ENCODE measurements around the gene PDXP. TPM values are rescaled to one million over a fixed set of nuclear protein-coding genes. Genes with fewer than 3 reads are reported as not detected.

PDXP gene
- total RNA-seq, 1 experiment from 2014 or later: 42.7 TPM

- Histone ChIP-seq H3K4me2 (ENCODE audit: low read length) (no peak overlapping the region), H2AFZ (ENCODE audit: low read depth, low read length, poor library complexity, severe bottlenecking) (no peak overlapping the region), H3K9me3 (ENCODE audit: control insufficient read depth in 1 of 2, insufficient read depth in 1 of 2, low read depth in 1 of 2, low read length in 2 of 2) (no peaks in the 10 kb centered on the region), H3K79me2 (ENCODE audit: insufficient read depth, low read length) (no peaks in the 10 kb centered on the region), H3K27ac (ENCODE audit: low read depth, low read length) (no peak overlapping the region), H4K20me1 (ENCODE audit: insufficient read depth) (no peaks in the 10 kb centered on the region), H3K9me2 (ENCODE audit: insufficient read depth) (no peaks in the 10 kb centered on the region), H3K9ac (ENCODE audit: low read length) (no peak overlapping the region), H3K4me1 (ENCODE audit: control insufficient read depth in 1 of 2, insufficient read depth in 2 of 2, low read length in 2 of 2) (peaks cover under 1 to 10% of the 10 kb centered on the region in 2 experiments; a peak in 2 of 4 replicates), H3K4me3 (replicated peaks in 1 of 2; ENCODE audit: low read depth in 1 of 2, low read length in 2 of 2) (no peak overlapping the region), H3K36me3 (ENCODE audit: control insufficient read depth in 1 of 2, insufficient read depth in 2 of 2, low read length in 2 of 2) (peaks cover 0 to 1% of the 10 kb centered on the region in 2 experiments; a peak in 2 of 4 replicates), H3K27me3 (ENCODE audit: insufficient read depth, low read length) (no peaks in the 10 kb centered on the region)
- POLR2A ChIA-PET: no interaction called here
- ATAC-seq (0 out of 2 replicates have a peak, but pooled peaks have one; percentile 24), DNase-seq (ENCODE audit: low read depth, low spot score) (no peak)
- CTCF ChIA-PET: interaction anchor here (5.6 kb wide), 1 partner anchor 13 kb away, joined by 30 read pairs; no protein-coding TSS in a partner anchor
- RAD21 ChIA-PET (ENCODE audit: low non-redundant PET in 1 of 2, low total read pairs in 2 of 2, uncharacterized antibody in 2 of 2, unreplicated experiment in 2 of 2): no interaction called here
- BruUV-seq (replicated peaks): no TSS peak
- intact Hi-C loops (cut with micrococcal nuclease): no loop called here
- no peak for TF ChIP-seq JUND (IDR thresholded peaks at IDR 0.05)
- no peak for TF ChIP-seq ZFX (IDR thresholded peaks at IDR 0.05)
- no peak for TF ChIP-seq CTCF (IDR thresholded peaks at IDR 0.05 in 2 of 3, conservative IDR thresholded peaks at IDR 0.05 in 1 of 3; ENCODE audit: borderline replicate concordance in 1 of 3, insufficient read depth in 1 of 3, low read depth in 2 of 3, low read length in 2 of 3)
- no peak for TF ChIP-seq EGR1 (IDR thresholded peaks at IDR 0.05; ENCODE audit: low read depth)
- TF ChIP-seq ZNF274 (IDR thresholded peaks at IDR 0.05; ENCODE audit: low read depth, low read length): no peak
- no peak for TF ChIP-seq FOSL1 (IDR thresholded peaks at IDR 0.05; ENCODE audit: low read depth)
- TF ChIP-seq SRF (IDR thresholded peaks at IDR 0.05; ENCODE audit: low read depth): no peak
- no peak for TF ChIP-seq YY1 (IDR thresholded peaks at IDR 0.05; ENCODE audit: extremely low read depth, insufficient replicate concordance, low read depth, low read length)
- no peak for TF ChIP-seq SP1 (IDR thresholded peaks at IDR 0.05; ENCODE audit: low read depth)
- TF ChIP-seq RAD21 (IDR thresholded peaks at IDR 0.05; ENCODE audit: low read depth): no peak
- no peak for TF ChIP-seq REST (IDR thresholded peaks at IDR 0.05; ENCODE audit: low read depth)
- TF ChIP-seq EZH2 (IDR thresholded peaks at IDR 0.05): no peak
- no peak for TF ChIP-seq TCF7L2 (IDR thresholded peaks at IDR 0.05; ENCODE audit: borderline replicate concordance, extremely low read depth, insufficient read depth, insufficient read length)
- TF ChIP-seq POLR2A (IDR thresholded peaks at IDR 0.05; ENCODE audit: borderline replicate concordance, extremely low read depth, insufficient read depth, insufficient read length): no peak
- no peak for TF ChIP-seq CBX3 (IDR thresholded peaks at IDR 0.05; ENCODE audit: low read depth)
- TF ChIP-seq ATF3 (IDR thresholded peaks at IDR 0.05): no peak
- no peak for TF ChIP-seq MAX (IDR thresholded peaks at IDR 0.05)
Observed at GRCh38 chr22:37630839-37631435, 27.6 kb upstream of the PDXP start.

All from HCT116 (cell line).